ENCODE data around the gene ERCC2. TPM values are rescaled to one million over a fixed set of nuclear protein-coding genes. Genes with fewer than 3 reads are reported as not detected.
A peak's percentile ranks its signal among the peaks of the same experiment; 100 is the strongest.

ERCC2 gene
- total RNA-seq, 1 experiment from 2014 or later = 58.9 TPM

DNA sequence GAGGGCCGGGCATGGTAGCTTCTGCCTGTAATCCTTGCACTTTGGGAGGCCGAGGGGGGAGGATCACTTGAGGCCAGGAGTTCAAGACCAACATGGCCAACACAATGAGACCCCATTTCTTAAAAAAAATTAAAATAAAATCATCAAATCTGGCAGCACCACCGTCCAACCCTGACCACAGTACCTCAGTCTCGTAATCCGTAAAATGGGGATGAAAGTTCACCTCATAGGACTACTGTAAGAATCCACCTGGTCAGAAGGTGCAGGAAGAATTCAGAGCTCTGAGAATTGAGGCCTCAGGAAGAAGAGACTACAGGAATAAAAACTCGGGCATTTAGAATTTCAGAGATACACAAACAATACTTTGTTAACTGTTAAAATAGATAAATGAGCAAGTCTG lies 31.4 kb upstream of the ERCC2 start:
- H3K9ac ChIP-seq (ENCODE audit: low read length) = peak overlapping the region; percentile 79

More for the DNA sequence above, 31.4 kb upstream of the ERCC2 start:
- Histone ChIP-seq H3K9me2 (ENCODE audit: insufficient read depth) (no peaks in the 10 kb centered on the region), H2AFZ (ENCODE audit: low read depth, low read length, poor library complexity, severe bottlenecking) (no peak overlapping the region), H3K27me3 (ENCODE audit: insufficient read depth, low read length) (no peaks in the 10 kb centered on the region), H3K9me3 (ENCODE audit: control insufficient read depth in 1 of 2, insufficient read depth in 1 of 2, low read depth in 1 of 2, low read length in 2 of 2) (no peaks in the 10 kb centered on the region), H3K36me3 (ENCODE audit: control insufficient read depth in 1 of 2, insufficient read depth in 2 of 2, low read length in 2 of 2) (peaks cover 2 to 7% of the 10 kb centered on the region in 2 experiments; a peak in 3 of 4 replicates), H4K20me1 (ENCODE audit: insufficient read depth) (no peaks in the 10 kb centered on the region), H3K4me3 (replicated peaks in 1 of 2; ENCODE audit: low read depth in 1 of 2, low read length in 2 of 2) (peak overlapping the region; percentile 83 to 99), H3K4me1 (ENCODE audit: control insufficient read depth in 1 of 2, insufficient read depth in 2 of 2, low read length in 2 of 2) (peaks cover 27 to 52% of the 10 kb centered on the region in 2 experiments), H3K27ac (ENCODE audit: low read depth, low read length) (peak overlapping the region; percentile 87), H3K79me2 (ENCODE audit: insufficient read depth, low read length) (peaks cover 59% of the 10 kb centered on the region), H3K4me2 (ENCODE audit: low read length) (peak overlapping the region; percentile 78)
- TF ChIP-seq EZH2phosphoT487 (IDR thresholded peaks at IDR 0.05; ENCODE audit: borderline replicate concordance) = no peak
- TF ChIP-seq, protein P1, sequence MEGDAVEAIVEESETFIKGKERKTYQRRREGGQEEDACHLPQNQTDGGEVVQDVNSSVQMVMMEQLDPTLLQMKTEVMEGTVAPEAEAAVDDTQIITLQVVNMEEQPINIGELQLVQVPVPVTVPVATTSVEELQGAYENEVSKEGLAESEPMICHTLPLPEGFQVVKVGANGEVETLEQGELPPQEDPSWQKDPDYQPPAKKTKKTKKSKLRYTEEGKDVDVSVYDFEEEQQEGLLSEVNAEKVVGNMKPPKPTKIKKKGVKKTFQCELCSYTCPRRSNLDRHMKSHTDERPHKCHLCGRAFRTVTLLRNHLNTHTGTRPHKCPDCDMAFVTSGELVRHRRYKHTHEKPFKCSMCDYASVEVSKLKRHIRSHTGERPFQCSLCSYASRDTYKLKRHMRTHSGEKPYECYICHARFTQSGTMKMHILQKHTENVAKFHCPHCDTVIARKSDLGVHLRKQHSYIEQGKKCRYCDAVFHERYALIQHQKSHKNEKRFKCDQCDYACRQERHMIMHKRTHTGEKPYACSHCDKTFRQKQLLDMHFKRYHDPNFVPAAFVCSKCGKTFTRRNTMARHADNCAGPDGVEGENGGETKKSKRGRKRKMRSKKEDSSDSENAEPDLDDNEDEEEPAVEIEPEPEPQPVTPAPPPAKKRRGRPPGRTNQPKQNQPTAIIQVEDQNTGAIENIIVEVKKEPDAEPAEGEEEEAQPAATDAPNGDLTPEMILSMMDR (IDR thresholded peaks at IDR 0.05 in 2 of 3, conservative IDR thresholded peaks at IDR 0.05 in 1 of 3; ENCODE audit: borderline replicate concordance in 1 of 3, insufficient read depth in 1 of 3, low read depth in 2 of 3, low read length in 2 of 3) = no peak
- TF ChIP-seq ZFX (IDR thresholded peaks at IDR 0.05) = no peak
- no peak for TF ChIP-seq SP1 (IDR thresholded peaks at IDR 0.05; ENCODE audit: low read depth)
- TF ChIP-seq EZH2 (IDR thresholded peaks at IDR 0.05) = no peak
- TF ChIP-seq SIN3A (IDR thresholded peaks at IDR 0.05; ENCODE audit: low read depth) = no peak
- no peak for TF ChIP-seq SRF (IDR thresholded peaks at IDR 0.05; ENCODE audit: low read depth)
- TF ChIP-seq CEBPB (IDR thresholded peaks at IDR 0.05; ENCODE audit: low read depth) = no peak
- TF ChIP-seq ATF3 (IDR thresholded peaks at IDR 0.05) = no peak
- TF ChIP-seq, protein P2, sequence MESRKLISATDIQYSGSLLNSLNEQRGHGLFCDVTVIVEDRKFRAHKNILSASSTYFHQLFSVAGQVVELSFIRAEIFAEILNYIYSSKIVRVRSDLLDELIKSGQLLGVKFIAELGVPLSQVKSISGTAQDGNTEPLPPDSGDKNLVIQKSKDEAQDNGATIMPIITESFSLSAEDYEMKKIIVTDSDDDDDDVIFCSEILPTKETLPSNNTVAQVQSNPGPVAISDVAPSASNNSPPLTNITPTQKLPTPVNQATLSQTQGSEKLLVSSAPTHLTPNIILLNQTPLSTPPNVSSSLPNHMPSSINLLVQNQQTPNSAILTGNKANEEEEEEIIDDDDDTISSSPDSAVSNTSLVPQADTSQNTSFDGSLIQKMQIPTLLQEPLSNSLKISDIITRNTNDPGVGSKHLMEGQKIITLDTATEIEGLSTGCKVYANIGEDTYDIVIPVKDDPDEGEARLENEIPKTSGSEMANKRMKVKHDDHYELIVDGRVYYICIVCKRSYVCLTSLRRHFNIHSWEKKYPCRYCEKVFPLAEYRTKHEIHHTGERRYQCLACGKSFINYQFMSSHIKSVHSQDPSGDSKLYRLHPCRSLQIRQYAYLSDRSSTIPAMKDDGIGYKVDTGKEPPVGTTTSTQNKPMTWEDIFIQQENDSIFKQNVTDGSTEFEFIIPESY (IDR thresholded peaks at IDR 0.05; ENCODE audit: extremely low read depth, insufficient replicate concordance, low read length) = no peak
- TF ChIP-seq CBX3 (IDR thresholded peaks at IDR 0.05; ENCODE audit: low read depth) = no peak
- no peak for TF ChIP-seq ELF1 (IDR thresholded peaks at IDR 0.05; ENCODE audit: borderline replicate concordance, low read depth)
- TF ChIP-seq POLR2AphosphoS5 (IDR thresholded peaks at IDR 0.05; ENCODE audit: low read depth, low read length) = no peak
- no peak for TF ChIP-seq ZNF274 (IDR thresholded peaks at IDR 0.05; ENCODE audit: low read depth, low read length)
- TF ChIP-seq EGR1 (IDR thresholded peaks at IDR 0.05; ENCODE audit: low read depth) = no peak
- TF ChIP-seq JUND (IDR thresholded peaks at IDR 0.05) = no peak
- TF ChIP-seq, protein P3, sequence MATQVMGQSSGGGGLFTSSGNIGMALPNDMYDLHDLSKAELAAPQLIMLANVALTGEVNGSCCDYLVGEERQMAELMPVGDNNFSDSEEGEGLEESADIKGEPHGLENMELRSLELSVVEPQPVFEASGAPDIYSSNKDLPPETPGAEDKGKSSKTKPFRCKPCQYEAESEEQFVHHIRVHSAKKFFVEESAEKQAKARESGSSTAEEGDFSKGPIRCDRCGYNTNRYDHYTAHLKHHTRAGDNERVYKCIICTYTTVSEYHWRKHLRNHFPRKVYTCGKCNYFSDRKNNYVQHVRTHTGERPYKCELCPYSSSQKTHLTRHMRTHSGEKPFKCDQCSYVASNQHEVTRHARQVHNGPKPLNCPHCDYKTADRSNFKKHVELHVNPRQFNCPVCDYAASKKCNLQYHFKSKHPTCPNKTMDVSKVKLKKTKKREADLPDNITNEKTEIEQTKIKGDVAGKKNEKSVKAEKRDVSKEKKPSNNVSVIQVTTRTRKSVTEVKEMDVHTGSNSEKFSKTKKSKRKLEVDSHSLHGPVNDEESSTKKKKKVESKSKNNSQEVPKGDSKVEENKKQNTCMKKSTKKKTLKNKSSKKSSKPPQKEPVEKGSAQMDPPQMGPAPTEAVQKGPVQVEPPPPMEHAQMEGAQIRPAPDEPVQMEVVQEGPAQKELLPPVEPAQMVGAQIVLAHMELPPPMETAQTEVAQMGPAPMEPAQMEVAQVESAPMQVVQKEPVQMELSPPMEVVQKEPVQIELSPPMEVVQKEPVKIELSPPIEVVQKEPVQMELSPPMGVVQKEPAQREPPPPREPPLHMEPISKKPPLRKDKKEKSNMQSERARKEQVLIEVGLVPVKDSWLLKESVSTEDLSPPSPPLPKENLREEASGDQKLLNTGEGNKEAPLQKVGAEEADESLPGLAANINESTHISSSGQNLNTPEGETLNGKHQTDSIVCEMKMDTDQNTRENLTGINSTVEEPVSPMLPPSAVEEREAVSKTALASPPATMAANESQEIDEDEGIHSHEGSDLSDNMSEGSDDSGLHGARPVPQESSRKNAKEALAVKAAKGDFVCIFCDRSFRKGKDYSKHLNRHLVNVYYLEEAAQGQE (IDR thresholded peaks at IDR 0.05; ENCODE audit: low read depth) = no peak
- no peak for TF ChIP-seq RAD21 (IDR thresholded peaks at IDR 0.05; ENCODE audit: low read depth)
- TF ChIP-seq, protein P4, sequence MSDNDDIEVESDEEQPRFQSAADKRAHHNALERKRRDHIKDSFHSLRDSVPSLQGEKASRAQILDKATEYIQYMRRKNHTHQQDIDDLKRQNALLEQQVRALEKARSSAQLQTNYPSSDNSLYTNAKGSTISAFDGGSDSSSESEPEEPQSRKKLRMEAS (IDR thresholded peaks at IDR 0.05) = no peak
- no peak for TF ChIP-seq YY1 (IDR thresholded peaks at IDR 0.05; ENCODE audit: extremely low read depth, insufficient replicate concordance, low read depth, low read length)
- intact Hi-C loops (cut with micrococcal nuclease) = no loop called here
- ChIA-PET POLR2A (interaction anchor here (1.1 to 3.1 kb wide), 5 partner anchors 8 to 77 kb away, joined by 3 to 16 read pairs (median 6); partner anchors contain the start of gene FOSB), CTCF (interaction anchor here (0.6 to 2.7 kb wide), 13 partner anchors 11 to 240 kb away, joined by 3 to 42 read pairs (median 5); partner anchors contain the start of gene ERCC1), RAD21 (ENCODE audit: low non-redundant PET in 1 of 2, low total read pairs in 2 of 2, uncharacterized antibody in 2 of 2, unreplicated experiment in 2 of 2) (interaction anchor here (0.7 to 2.1 kb wide), 4 partner anchors 77 to 240 kb away, joined by 3 to 7 read pairs (median 4); no protein-coding TSS in a partner anchor)
- ATAC-seq = no peak
- no TSS peak for BruUV-seq (replicated peaks)
- no peak for DNase-seq (ENCODE audit: low read depth, low spot score)
